ENCODE data around the gene C1QA.

DNA sequence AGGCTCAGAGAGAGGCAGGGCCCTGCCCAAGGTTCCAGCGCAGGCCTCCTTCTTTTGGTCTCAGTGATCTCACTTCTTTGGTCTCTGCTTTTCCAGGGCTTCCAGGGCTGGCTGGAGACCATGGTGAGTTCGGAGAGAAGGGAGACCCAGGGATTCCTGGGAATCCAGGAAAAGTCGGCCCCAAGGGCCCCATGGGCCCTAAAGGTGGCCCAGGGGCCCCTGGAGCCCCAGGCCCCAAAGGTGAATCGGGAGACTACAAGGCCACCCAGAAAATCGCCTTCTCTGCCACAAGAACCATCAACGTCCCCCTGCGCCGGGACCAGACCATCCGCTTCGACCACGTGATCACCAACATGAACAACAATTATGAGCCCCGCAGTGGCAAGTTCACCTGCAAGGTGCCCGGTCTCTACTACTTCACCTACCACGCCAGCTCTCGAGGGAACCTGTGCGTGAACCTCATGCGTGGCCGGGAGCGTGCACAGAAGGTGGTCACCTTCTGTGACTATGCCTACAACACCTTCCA, 24.4 kb downstream of the C1QA start:
- TF ChIP-seq POLR2AphosphoS5 (IDR thresholded peaks at IDR 0.05) (no peak), POLR2A (IDR thresholded peaks at IDR 0.05) (no peak)
- TF ChIP-seq, protein P1, sequence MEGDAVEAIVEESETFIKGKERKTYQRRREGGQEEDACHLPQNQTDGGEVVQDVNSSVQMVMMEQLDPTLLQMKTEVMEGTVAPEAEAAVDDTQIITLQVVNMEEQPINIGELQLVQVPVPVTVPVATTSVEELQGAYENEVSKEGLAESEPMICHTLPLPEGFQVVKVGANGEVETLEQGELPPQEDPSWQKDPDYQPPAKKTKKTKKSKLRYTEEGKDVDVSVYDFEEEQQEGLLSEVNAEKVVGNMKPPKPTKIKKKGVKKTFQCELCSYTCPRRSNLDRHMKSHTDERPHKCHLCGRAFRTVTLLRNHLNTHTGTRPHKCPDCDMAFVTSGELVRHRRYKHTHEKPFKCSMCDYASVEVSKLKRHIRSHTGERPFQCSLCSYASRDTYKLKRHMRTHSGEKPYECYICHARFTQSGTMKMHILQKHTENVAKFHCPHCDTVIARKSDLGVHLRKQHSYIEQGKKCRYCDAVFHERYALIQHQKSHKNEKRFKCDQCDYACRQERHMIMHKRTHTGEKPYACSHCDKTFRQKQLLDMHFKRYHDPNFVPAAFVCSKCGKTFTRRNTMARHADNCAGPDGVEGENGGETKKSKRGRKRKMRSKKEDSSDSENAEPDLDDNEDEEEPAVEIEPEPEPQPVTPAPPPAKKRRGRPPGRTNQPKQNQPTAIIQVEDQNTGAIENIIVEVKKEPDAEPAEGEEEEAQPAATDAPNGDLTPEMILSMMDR (IDR thresholded peaks at IDR 0.05): no peak

All from breast epithelium (tissue), 3 donors.